ENCODE data around the gene KBTBD2. TPM values are rescaled to one million over a fixed set of nuclear protein-coding genes. Genes with fewer than 3 reads are reported as not detected.
"Not testable (repeated sequence)": the region's sequence is repeated elsewhere in the genome, so short reads cannot be mapped to it uniquely, and the experiment has no call there.

Gene KBTBD2
- total RNA-seq, 1 donor from 2014 or later: 41.3 TPM

GRCh38 chr7:32858648-32859047 lies 32.9 kb downstream of the KBTBD2 start:
- Mint-ChIP-seq H3K4me1 (ENCODE audit: low read depth, unreplicated experiment) (peaks cover 4% of the 10 kb centered on the region), H3K27me3 (ENCODE audit: unreplicated experiment) (no peaks in the 10 kb centered on the region), H3K27ac (ENCODE audit: unreplicated experiment) (no peak overlapping the region), H3K9me3 (ENCODE audit: unreplicated experiment) (no peaks in the 10 kb centered on the region), H3K36me3 (ENCODE audit: unreplicated experiment) (no peaks in the 10 kb centered on the region), H3K4me3 (ENCODE audit: unreplicated experiment) (no peak overlapping the region)
- TF ChIP-seq CTCF (IDR thresholded peaks at IDR 0.05; ENCODE audit: partially characterized antibody, unreplicated experiment): no peak
- DNase-seq: no peak

- H3K9me3 Mint-ChIP-seq (ENCODE audit: unreplicated experiment); H3K4me3 Mint-ChIP-seq (ENCODE audit: unreplicated experiment); H3K36me3 Mint-ChIP-seq (ENCODE audit: unreplicated experiment); H3K27me3 Mint-ChIP-seq (ENCODE audit: unreplicated experiment); H3K27ac Mint-ChIP-seq (ENCODE audit: unreplicated experiment); H3K4me1 Mint-ChIP-seq (ENCODE audit: low read depth, unreplicated experiment); DNase-seq: not testable (repeated sequence)
Observed at GRCh38 chr7:32857063-32857462, 34.5 kb downstream of the KBTBD2 start.

- H3K4me1 Mint-ChIP-seq (ENCODE audit: low read depth, unreplicated experiment); DNase-seq; H3K27me3 Mint-ChIP-seq (ENCODE audit: unreplicated experiment); H3K36me3 Mint-ChIP-seq (ENCODE audit: unreplicated experiment); H3K9me3 Mint-ChIP-seq (ENCODE audit: unreplicated experiment); H3K4me3 Mint-ChIP-seq (ENCODE audit: unreplicated experiment); H3K27ac Mint-ChIP-seq (ENCODE audit: unreplicated experiment): not testable (repeated sequence)
Observed at GRCh38 chr7:32855837-32856775, 35.5 kb downstream of the KBTBD2 start.

GRCh38 chr7:32850654-32851053 lies 40.9 kb downstream of the KBTBD2 start:
- not testable (repeated sequence) for H3K36me3 Mint-ChIP-seq (ENCODE audit: unreplicated experiment); H3K9me3 Mint-ChIP-seq (ENCODE audit: unreplicated experiment)

GRCh38 chr7:32848655-32849054 lies 42.9 kb downstream of the KBTBD2 start:
- not testable (repeated sequence) for H3K4me1 Mint-ChIP-seq (ENCODE audit: low read depth, unreplicated experiment); H3K27me3 Mint-ChIP-seq (ENCODE audit: unreplicated experiment); H3K27ac Mint-ChIP-seq (ENCODE audit: unreplicated experiment); H3K4me3 Mint-ChIP-seq (ENCODE audit: unreplicated experiment); H3K36me3 Mint-ChIP-seq (ENCODE audit: unreplicated experiment); DNase-seq; H3K9me3 Mint-ChIP-seq (ENCODE audit: unreplicated experiment)

More at GRCh38 chr7:32850654-32851053, 40.9 kb downstream of the KBTBD2 start:
- H3K27me3 Mint-ChIP-seq (ENCODE audit: unreplicated experiment); DNase-seq; H3K4me3 Mint-ChIP-seq (ENCODE audit: unreplicated experiment); H3K27ac Mint-ChIP-seq (ENCODE audit: unreplicated experiment); H3K4me1 Mint-ChIP-seq (ENCODE audit: low read depth, unreplicated experiment): not testable (repeated sequence)

- Mint-ChIP-seq H3K27me3 (ENCODE audit: unreplicated experiment) (no peaks in the 10 kb centered on the region), H3K4me3 (ENCODE audit: unreplicated experiment) (no peak overlapping the region), H3K27ac (ENCODE audit: unreplicated experiment) (no peak overlapping the region), H3K9me3 (ENCODE audit: unreplicated experiment) (no peaks in the 10 kb centered on the region), H3K36me3 (ENCODE audit: unreplicated experiment) (no peaks in the 10 kb centered on the region), H3K4me1 (ENCODE audit: low read depth, unreplicated experiment) (no peaks in the 10 kb centered on the region)
- peak; percentile 87 for TF ChIP-seq CTCF (IDR thresholded peaks at IDR 0.05; ENCODE audit: partially characterized antibody, unreplicated experiment)
- DNase-seq: peak; percentile 88
Observed at GRCh38 chr7:32846630-32847225, 44.8 kb downstream of the KBTBD2 start.

- not testable (repeated sequence) for DNase-seq
Observed at GRCh38 chr7:32844748-32845147, 46.8 kb downstream of the KBTBD2 start.

GRCh38 chr7:32843763-32844162 lies 47.8 kb downstream of the KBTBD2 start:
- H3K9me3 Mint-ChIP-seq (ENCODE audit: unreplicated experiment); DNase-seq; H3K27ac Mint-ChIP-seq (ENCODE audit: unreplicated experiment); H3K36me3 Mint-ChIP-seq (ENCODE audit: unreplicated experiment); H3K27me3 Mint-ChIP-seq (ENCODE audit: unreplicated experiment); H3K4me1 Mint-ChIP-seq (ENCODE audit: low read depth, unreplicated experiment); H3K4me3 Mint-ChIP-seq (ENCODE audit: unreplicated experiment): not testable (repeated sequence)

More at GRCh38 chr7:32844748-32845147, 46.8 kb downstream of the KBTBD2 start:
- H3K27ac Mint-ChIP-seq (ENCODE audit: unreplicated experiment); H3K9me3 Mint-ChIP-seq (ENCODE audit: unreplicated experiment); H3K4me3 Mint-ChIP-seq (ENCODE audit: unreplicated experiment); H3K36me3 Mint-ChIP-seq (ENCODE audit: unreplicated experiment); H3K27me3 Mint-ChIP-seq (ENCODE audit: unreplicated experiment); H3K4me1 Mint-ChIP-seq (ENCODE audit: low read depth, unreplicated experiment): not testable (repeated sequence)

GRCh38 chr7:32839846-32840245 lies 51.7 kb downstream of the KBTBD2 start:
- H3K27me3 Mint-ChIP-seq (ENCODE audit: unreplicated experiment); H3K9me3 Mint-ChIP-seq (ENCODE audit: unreplicated experiment); H3K4me1 Mint-ChIP-seq (ENCODE audit: low read depth, unreplicated experiment); DNase-seq; H3K36me3 Mint-ChIP-seq (ENCODE audit: unreplicated experiment); H3K27ac Mint-ChIP-seq (ENCODE audit: unreplicated experiment); H3K4me3 Mint-ChIP-seq (ENCODE audit: unreplicated experiment): not testable (repeated sequence)

GRCh38 chr7:32828996-32829752 lies 62.4 kb downstream of the KBTBD2 start:
- H3K4me3 Mint-ChIP-seq (ENCODE audit: unreplicated experiment); DNase-seq; H3K4me1 Mint-ChIP-seq (ENCODE audit: low read depth, unreplicated experiment); H3K27me3 Mint-ChIP-seq (ENCODE audit: unreplicated experiment); H3K27ac Mint-ChIP-seq (ENCODE audit: unreplicated experiment); H3K9me3 Mint-ChIP-seq (ENCODE audit: unreplicated experiment): not testable (repeated sequence)
- H3K36me3 Mint-ChIP-seq (ENCODE audit: unreplicated experiment): peaks cover 15% of the 10 kb centered on the region

Data from glutamatergic neuron (in vitro differentiated cells).